GM12878 (cell line): ENCODE data around the gene POLE3. TPM values are rescaled to one million over a fixed set of nuclear protein-coding genes. Genes with fewer than 3 reads are reported as not detected.

Source experiments
- ATAC-seq: fragments of 200-7000 bp; cut with Tn5 transposase; 3 replicates; pipeline ENCODE4 v1.9.1; 2020; ENCODE audit warnings: mild to moderate bottlenecking, moderate library complexity
- BruUV-seq: library from RNA; stranded (reverse); fragments of 400-500 nt; replicated peaks from 2 replicates; lab custom pipeline; 2021; lab: Mats Ljungman, UMichigan
- CTCF ChIA-PET: fragments of 300-600 bp; sonication (Branson Sonifier 250); formaldehyde crosslinking; extraction: SDS; loops from one replicate; lab custom pipeline; 2021; ENCODE audit warnings: inconsistent platforms; lab: Yijun Ruan, JAX
- POLR2A ChIA-PET: fragments of 350-600 bp; formaldehyde crosslinking; extraction: SDS; loops from one replicate; lab custom pipeline; 2021; ENCODE audit warnings: inconsistent platforms; lab: Charles Lee
- RAD21 ChIA-PET: fragments of 300-600 bp; sonication (Branson Sonifier 250); formaldehyde crosslinking; loops from one replicate; lab custom pipeline; 2023; ENCODE audit warnings: antibody characterized with exemption; ENCODE audit not compliant: unreplicated experiment; lab: Charles Lee
- SMC1A ChIA-PET: fragments of 300-600 bp; sonication (Branson Sonifier 250); formaldehyde crosslinking; loops from one replicate; lab custom pipeline; 2023; ENCODE audit not compliant: unreplicated experiment, uncharacterized antibody; lab: Charles Lee
- DNase-seq: peaks from one replicate; pipeline ENCODE4 v3.0.0-alpha.2; 2011; ENCODE audit warnings: low read depth, low spot score
- FAIRE-seq: peaks from 3 replicates; lab custom pipeline; 2011; peaks lifted over from hg19 to GRCh38; lab: Jason Lieb, UNC
- H2AFZ ChIP-seq: 2 replicates; pipeline ENCODE4 v1.6.0; 2011; ENCODE audit warnings: low read depth, low read length, control low read depth; ENCODE audit not compliant: control insufficient read depth
- H3K27ac ChIP-seq: 2 replicates; pipeline ENCODE4 v1.5.1; 2011; ENCODE audit warnings: control low read depth; ENCODE audit not compliant: control insufficient read depth, insufficient read depth
- H3K27me3 ChIP-seq, 2 experiments: replicated peaks in 1 of 2; 2 replicates each; pipeline versions ENCODE4 v1.6.0 to v1.6.1; 2011; ENCODE audit warnings: low read length in 1 of 2; ENCODE audit not compliant: control insufficient read depth in 2 of 2, insufficient read depth in 2 of 2
- H3K36me3 ChIP-seq, 2 experiments: 2 replicates each; pipeline ENCODE4 v1.5.1; 2011; ENCODE audit warnings: low read length in 1 of 2; ENCODE audit not compliant: control insufficient read depth in 2 of 2, insufficient read depth in 2 of 2
- H3K4me1 ChIP-seq: 2 replicates; pipeline ENCODE4 v1.6.1; 2011; ENCODE audit warnings: mild to moderate bottlenecking, low read length, moderate library complexity, mixed read lengths; ENCODE audit not compliant: control insufficient read depth, insufficient read depth
- H3K4me2 ChIP-seq: 2 replicates; pipeline ENCODE4 v1.6.0; 2011; ENCODE audit warnings: control low read depth; ENCODE audit not compliant: control insufficient read depth, insufficient read depth
- H3K4me3 ChIP-seq: fragments of 200-600 bp; sonication (generic); 2 replicates; pipeline ENCODE4 v1.5.1; 2016
- H3K79me2 ChIP-seq: 2 replicates; pipeline ENCODE4 v1.6.0; 2011; ENCODE audit warnings: low read length; ENCODE audit not compliant: control insufficient read depth, insufficient read depth
- H3K9ac ChIP-seq: 2 replicates; pipeline ENCODE4 v1.8.0; 2011; ENCODE audit warnings: low read length, control low read depth, mixed read lengths; ENCODE audit not compliant: control insufficient read depth, insufficient read depth
- H3K9me3 ChIP-seq: replicated peaks from 3 replicates; pipeline ENCODE4 v1.5.1; 2011; ENCODE audit warnings: mild to moderate bottlenecking, low read length; ENCODE audit not compliant: control insufficient read depth, insufficient read depth
- H4K20me1 ChIP-seq: 2 replicates; pipeline ENCODE4 v1.6.0; 2011; ENCODE audit not compliant: control insufficient read depth, insufficient read depth
- BHLHE40 ChIP-seq, 2 experiments: fragments of 450-650 bp in 1 of 2; IDR thresholded peaks; 2 replicates each; pipeline ENCODE4 v1.6.1; 2011 to 2017; ENCODE audit warnings: low read depth in 2 of 2, borderline replicate concordance in 1 of 2, improper control_type of control experiment in 1 of 2, low read length in 1 of 2, mild to moderate bottlenecking in 1 of 2
- E4F1 ChIP-seq: fragments of 450-650 bp; IDR thresholded peaks from 2 replicates; pipeline ENCODE4 v1.6.1; 2018; ENCODE audit warnings: borderline replicate concordance, mild to moderate bottlenecking; ENCODE audit not compliant: partially characterized antibody
- EED ChIP-seq: sonication (generic); IDR thresholded peaks from 2 replicates; pipeline ENCODE4 v1.6.1; 2016; ENCODE audit warnings: antibody characterized with exemption, low read depth
- HDGF ChIP-seq: fragments of 450-650 bp; IDR thresholded peaks from 2 replicates; pipeline ENCODE4 v1.6.1; 2016; ENCODE audit warnings: antibody characterized with exemption
- MLLT1 ChIP-seq: fragments of 450-650 bp; IDR thresholded peaks from 2 replicates; pipeline ENCODE4 v1.6.1; 2016; ENCODE audit warnings: mild to moderate bottlenecking
- POLR2AphosphoS5 ChIP-seq: IDR thresholded peaks from 2 replicates; pipeline ENCODE4 v1.6.1; 2011; ENCODE audit warnings: mild to moderate bottlenecking, low read length, inconsistent platforms
- SMARCA5 ChIP-seq: fragments of 450-650 bp; IDR thresholded peaks from 2 replicates; pipeline ENCODE4 v1.6.1; 2017; ENCODE audit warnings: mild to moderate bottlenecking
- SP1 ChIP-seq: IDR thresholded peaks from one replicate; pipeline ENCODE4 v1.6.1; 2011; ENCODE audit warnings: low read depth, low read length
- TCF7 ChIP-seq: IDR thresholded peaks from 2 replicates; pipeline ENCODE4 v1.6.1; 2014; ENCODE audit warnings: antibody characterized with exemption, borderline replicate concordance
- ZNF687 ChIP-seq: fragments of 450-650 bp; IDR thresholded peaks from 2 replicates; pipeline ENCODE4 v1.6.1; 2017; ENCODE audit warnings: mild to moderate bottlenecking, moderate library complexity
- WGBS: methylation state at CpG from one replicate; pipeline ENCODE4 v1.1.6; 2016; ENCODE audit warnings: low lambda C conversion rate; ENCODE audit not compliant: insufficient replicate concordance, insufficient coverage; ENCODE audit errors: missing lambda C conversion rate; 5-methylcytosine and 5-hydroxymethylcytosine counted together
- in situ Hi-C: fragments of 300-500 bp; cut with MboI; formaldehyde crosslinking; loops from 9 replicates; pipeline ENCODE4 v1.14.3; 2018; ENCODE audit warnings: mixed read lengths
- intact Hi-C: fragments of 100-400 bp; cut with micrococcal nuclease; formaldehyde crosslinking; loops from one replicate; pipeline ENCODE4 v1.14.2; 2022; ENCODE audit not compliant: unreplicated experiment
- polyA plus RNA-seq, 11 experiments: library from polyadenylated mRNA; depleted of rRNA in 4 of 11; unstranded in 6 of 11; stranded (reverse) in 5 of 11; fragments of >200 nt; fragmentation: Nextera tagmentation in 4 of 11; fragmentation: Illumina TruSeq in 1 of 11; extraction: Ambion mirVana in 4 of 11; extraction: Trizol in 1 of 11; gene quantifications; 1 replicate in 1 of 11; 2 replicates in 10 of 11; pipeline versions ENCODE4 v1.2.1 to v1.2.3, GENCODE V29; 2011 to 2016; ENCODE audit warnings: inconsistent platforms in 2 of 11, missing spikeins in 2 of 11, low read depth in 1 of 11
- total RNA-seq, 4 experiments: library from RNA; depleted of rRNA in 3 of 4; stranded (reverse); fragments of >200 nt in 3 of 4; fragmentation: Illumina TruSeq in 1 of 4; extraction: Trizol in 1 of 4; gene quantifications; 2 replicates each; pipeline versions ENCODE4 v1.2.1 to v1.2.3, GENCODE V29; 2013 to 2021

POLE3 gene
- total and polyA plus RNA-seq, 10 of the 15 experiments (the other 5 are each of a cell fraction or from before 2014, with no cell fraction given), result 40.8 to 116 (median 80.2) TPM

- ChIA-PET SMC1A (interaction anchor here (0.9 to 1.6 kb wide), 2 partner anchors 10 to 22 kb away, joined by 3 read pairs; no protein-coding TSS in a partner anchor), POLR2A (interaction anchor here (0.7 to 3.4 kb wide), 4 partner anchors 12 to 38 kb away, joined by 3 to 12 read pairs (median 5); partner anchors contain the start of gene ALAD), CTCF (interaction anchor here (0.6 to 1.2 kb wide), 4 partner anchors 9 to 215 kb away, joined by 3 to 4 read pairs (median 3); no protein-coding TSS in a partner anchor), RAD21 (interaction anchor here (0.9 to 2.0 kb wide), 3 partner anchors 24 to 102 kb away, joined by 3 to 6 read pairs (median 3); partner anchors contain the start of genes ALAD and CDC26)
- H4K20me1 ChIP-seq, result no peaks in the 10 kb centered on the region
- H3K4me1 ChIP-seq, result peaks cover 26% of the 10 kb centered on the region
- peak within 1 kb of the TSS; percentile 79 for H3K4me2 ChIP-seq
- no peaks in the 10 kb centered on the region for H3K27me3 ChIP-seq
- peak within 1 kb of the TSS; percentile 74; the same call in 1 of the 2 replicates for H3K27ac ChIP-seq
- in situ Hi-C loops, result no loop called here
- H2AFZ ChIP-seq, result peak within 1 kb of the TSS; percentile 90
- peak within 1 kb of the TSS; percentile 77 for H3K4me3 ChIP-seq
- DNase-seq (peak; percentile 40), ATAC-seq (peak; percentile 93), FAIRE-seq (peak; percentile 52)
- BruUV-seq, result no TSS peak
- H3K9me3 ChIP-seq, result no peaks in the 10 kb centered on the region
- H3K79me2 ChIP-seq, result peaks cover 5% of the 10 kb centered on the region
- WGBS, result 6% methylated on average over 33 of the region's 74 CpGs
- peak within 1 kb of the TSS; percentile 92 for H3K9ac ChIP-seq
- H3K36me3 ChIP-seq, result peaks cover 5 to 7% of the 10 kb centered on the region in 2 experiments
- intact Hi-C loops, result loop anchor here (2.0 kb wide), 1 partner anchor 24 kb away; the partner anchor contains the start of gene ALAD
- TF ChIP-seq MLLT1 (0 out of 2 replicates have a peak, but pooled peaks have one; percentile 27), E4F1 (no peak), EED (0 out of 2 replicates have a peak, but pooled peaks have one; percentile 14), POLR2AphosphoS5 (peak; percentile 75), TCF7 (no peak), HDGF (peak; percentile 97), ZNF687 (peak; percentile 54; the same call in 1 of the 2 replicates), SMARCA5 (peak; percentile 61; the same call in 1 of the 2 replicates), BHLHE40 (IDR thresholded peaks at IDR 0.05; ENCODE audit: borderline replicate concordance in 1 of 2, low read depth in 2 of 2, low read length in 1 of 2) (peak in 1 of 2 experiments; percentile 31; a peak in 1 of 4 replicates), SP1 (peak; percentile 14)
Observed at GRCh38 chr9:113376634-113377567, 33.6 kb downstream of the POLE3 start, which contains the start of gene HDHD3. Gene HDHD3 (minus strand): TSS chr9:113376986. CDS start chr9:113374354, 2,632 bp downstream.
